ENCODE results near the gene UBE3A. TPM values are rescaled to one million over a fixed set of nuclear protein-coding genes. Genes with fewer than 3 reads are reported as not detected.

Gene UBE3A
- total and polyA plus RNA-seq, 10 of the 15 experiments (the other 5 are each of a cell fraction or from before 2014, with no cell fraction given) = 29.4 to 82.9 (median 58.7) TPM

DNA sequence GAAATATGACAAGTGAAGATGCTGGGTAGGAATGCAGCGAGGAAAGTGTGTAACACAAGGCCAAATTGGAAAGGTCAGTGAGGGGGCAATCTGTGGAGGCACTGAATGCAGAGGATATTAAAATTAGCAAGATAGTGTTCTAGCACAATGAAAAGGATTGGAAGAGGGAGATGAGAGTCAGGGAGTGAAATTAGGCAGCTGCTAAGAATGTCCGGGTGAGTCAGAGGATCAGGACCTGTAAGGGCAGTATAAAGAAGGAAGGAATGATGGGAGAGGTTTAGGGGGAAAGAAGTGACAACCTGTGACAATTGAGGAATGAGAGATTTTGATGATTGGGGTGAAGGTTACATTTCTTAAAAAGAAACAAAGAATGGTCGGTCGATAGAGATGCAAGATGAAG, 103.5 kb downstream of the UBE3A start:
- Histone ChIP-seq H3K9ac (ENCODE audit: control insufficient read depth, insufficient read depth, low read length) (no peak overlapping the region), H3K27ac (ENCODE audit: control insufficient read depth, insufficient read depth) (no peak overlapping the region), H3K4me1 (ENCODE audit: control insufficient read depth, insufficient read depth, low read length) (no peaks in the 10 kb centered on the region), H3K9me3 (replicated peaks; ENCODE audit: control insufficient read depth, insufficient read depth, low read length) (no peaks in the 10 kb centered on the region; the same call in 2 of the 3 replicates), H3K4me3 (no peak overlapping the region), H2AFZ (ENCODE audit: control insufficient read depth, low read depth, low read length) (no peak overlapping the region), H3K36me3 (ENCODE audit: control insufficient read depth in 2 of 2, insufficient read depth in 2 of 2, low read length in 1 of 2) (peaks cover 0 to 19% of the 10 kb centered on the region in 2 experiments; a peak in 1 of 4 replicates), H3K79me2 (ENCODE audit: control insufficient read depth, insufficient read depth, low read length) (no peaks in the 10 kb centered on the region), H3K27me3 (replicated peaks in 1 of 2; ENCODE audit: control insufficient read depth in 2 of 2, insufficient read depth in 2 of 2, low read length in 1 of 2) (no peaks in the 10 kb centered on the region), H4K20me1 (ENCODE audit: control insufficient read depth, insufficient read depth) (no peaks in the 10 kb centered on the region), H3K4me2 (ENCODE audit: control insufficient read depth, insufficient read depth) (no peak overlapping the region)
- no TSS peak for BruUV-seq (replicated peaks)
- WGBS (ENCODE audit: insufficient coverage, insufficient replicate concordance, low lambda C conversion rate, missing lambda C conversion rate) = 97% methylated on average over 4 of the region's 4 CpGs
- in situ Hi-C loops (cut with MboI) = loop anchor here (10.0 kb wide), 1 partner anchor 360 kb away; no protein-coding TSS in a partner anchor
- DNase-seq (ENCODE audit: low read depth, low spot score) (no peak), FAIRE-seq (no peak), ATAC-seq (no peak)
- intact Hi-C loops (cut with micrococcal nuclease; ENCODE audit: unreplicated experiment) = no loop called here
- CTCF ChIA-PET = no interaction called here
- TF ChIP-seq CBX5 (IDR thresholded peaks at IDR 0.05; ENCODE audit: low read depth) (no peak), SMAD5 (IDR thresholded peaks at IDR 0.05; ENCODE audit: low read depth) (no peak), EZH2 (IDR thresholded peaks at IDR 0.05; ENCODE audit: borderline replicate concordance, control insufficient read depth, low read depth, low read length) (no peak), BRCA1 (IDR thresholded peaks at IDR 0.05; ENCODE audit: low read depth, low read length) (no peak), STAT3 (IDR thresholded peaks at IDR 0.05; ENCODE audit: low read depth, low read length) (no peak), SMAD1 (IDR thresholded peaks at IDR 0.05; ENCODE audit: low read depth, partially characterized antibody) (no peak), JUNB (IDR thresholded peaks at IDR 0.05) (no peak), IKZF2 (IDR thresholded peaks at IDR 0.05) (no peak), POLR2AphosphoS5 (IDR thresholded peaks at IDR 0.05; ENCODE audit: low read length) (no peak), NFYA (IDR thresholded peaks at IDR 0.05; ENCODE audit: borderline replicate concordance, low read depth, low read length) (no peak), ZNF24 (IDR thresholded peaks at IDR 0.05) (no peak), RFX5 (IDR thresholded peaks at IDR 0.05; ENCODE audit: low read depth, low read length) (no peak), SUPT20H (IDR thresholded peaks at IDR 0.05; ENCODE audit: borderline replicate concordance, control insufficient read depth, low read depth, low read length) (no peak)
- TF ChIP-seq, protein P1, sequence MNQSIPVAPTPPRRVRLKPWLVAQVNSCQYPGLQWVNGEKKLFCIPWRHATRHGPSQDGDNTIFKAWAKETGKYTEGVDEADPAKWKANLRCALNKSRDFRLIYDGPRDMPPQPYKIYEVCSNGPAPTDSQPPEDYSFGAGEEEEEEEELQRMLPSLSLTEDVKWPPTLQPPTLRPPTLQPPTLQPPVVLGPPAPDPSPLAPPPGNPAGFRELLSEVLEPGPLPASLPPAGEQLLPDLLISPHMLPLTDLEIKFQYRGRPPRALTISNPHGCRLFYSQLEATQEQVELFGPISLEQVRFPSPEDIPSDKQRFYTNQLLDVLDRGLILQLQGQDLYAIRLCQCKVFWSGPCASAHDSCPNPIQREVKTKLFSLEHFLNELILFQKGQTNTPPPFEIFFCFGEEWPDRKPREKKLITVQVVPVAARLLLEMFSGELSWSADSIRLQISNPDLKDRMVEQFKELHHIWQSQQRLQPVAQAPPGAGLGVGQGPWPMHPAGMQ (IDR thresholded peaks at IDR 0.05; ENCODE audit: borderline replicate concordance) = no peak
- TF ChIP-seq, protein P2, sequence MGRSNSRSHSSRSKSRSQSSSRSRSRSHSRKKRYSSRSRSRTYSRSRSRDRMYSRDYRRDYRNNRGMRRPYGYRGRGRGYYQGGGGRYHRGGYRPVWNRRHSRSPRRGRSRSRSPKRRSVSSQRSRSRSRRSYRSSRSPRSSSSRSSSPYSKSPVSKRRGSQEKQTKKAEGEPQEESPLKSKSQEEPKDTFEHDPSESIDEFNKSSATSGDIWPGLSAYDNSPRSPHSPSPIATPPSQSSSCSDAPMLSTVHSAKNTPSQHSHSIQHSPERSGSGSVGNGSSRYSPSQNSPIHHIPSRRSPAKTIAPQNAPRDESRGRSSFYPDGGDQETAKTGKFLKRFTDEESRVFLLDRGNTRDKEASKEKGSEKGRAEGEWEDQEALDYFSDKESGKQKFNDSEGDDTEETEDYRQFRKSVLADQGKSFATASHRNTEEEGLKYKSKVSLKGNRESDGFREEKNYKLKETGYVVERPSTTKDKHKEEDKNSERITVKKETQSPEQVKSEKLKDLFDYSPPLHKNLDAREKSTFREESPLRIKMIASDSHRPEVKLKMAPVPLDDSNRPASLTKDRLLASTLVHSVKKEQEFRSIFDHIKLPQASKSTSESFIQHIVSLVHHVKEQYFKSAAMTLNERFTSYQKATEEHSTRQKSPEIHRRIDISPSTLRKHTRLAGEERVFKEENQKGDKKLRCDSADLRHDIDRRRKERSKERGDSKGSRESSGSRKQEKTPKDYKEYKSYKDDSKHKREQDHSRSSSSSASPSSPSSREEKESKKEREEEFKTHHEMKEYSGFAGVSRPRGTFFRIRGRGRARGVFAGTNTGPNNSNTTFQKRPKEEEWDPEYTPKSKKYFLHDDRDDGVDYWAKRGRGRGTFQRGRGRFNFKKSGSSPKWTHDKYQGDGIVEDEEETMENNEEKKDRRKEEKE (IDR thresholded peaks at IDR 0.05) = no peak
- TF ChIP-seq, protein P3, sequence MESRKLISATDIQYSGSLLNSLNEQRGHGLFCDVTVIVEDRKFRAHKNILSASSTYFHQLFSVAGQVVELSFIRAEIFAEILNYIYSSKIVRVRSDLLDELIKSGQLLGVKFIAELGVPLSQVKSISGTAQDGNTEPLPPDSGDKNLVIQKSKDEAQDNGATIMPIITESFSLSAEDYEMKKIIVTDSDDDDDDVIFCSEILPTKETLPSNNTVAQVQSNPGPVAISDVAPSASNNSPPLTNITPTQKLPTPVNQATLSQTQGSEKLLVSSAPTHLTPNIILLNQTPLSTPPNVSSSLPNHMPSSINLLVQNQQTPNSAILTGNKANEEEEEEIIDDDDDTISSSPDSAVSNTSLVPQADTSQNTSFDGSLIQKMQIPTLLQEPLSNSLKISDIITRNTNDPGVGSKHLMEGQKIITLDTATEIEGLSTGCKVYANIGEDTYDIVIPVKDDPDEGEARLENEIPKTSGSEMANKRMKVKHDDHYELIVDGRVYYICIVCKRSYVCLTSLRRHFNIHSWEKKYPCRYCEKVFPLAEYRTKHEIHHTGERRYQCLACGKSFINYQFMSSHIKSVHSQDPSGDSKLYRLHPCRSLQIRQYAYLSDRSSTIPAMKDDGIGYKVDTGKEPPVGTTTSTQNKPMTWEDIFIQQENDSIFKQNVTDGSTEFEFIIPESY (IDR thresholded peaks at IDR 0.05) = no peak
- TF ChIP-seq, protein P4, sequence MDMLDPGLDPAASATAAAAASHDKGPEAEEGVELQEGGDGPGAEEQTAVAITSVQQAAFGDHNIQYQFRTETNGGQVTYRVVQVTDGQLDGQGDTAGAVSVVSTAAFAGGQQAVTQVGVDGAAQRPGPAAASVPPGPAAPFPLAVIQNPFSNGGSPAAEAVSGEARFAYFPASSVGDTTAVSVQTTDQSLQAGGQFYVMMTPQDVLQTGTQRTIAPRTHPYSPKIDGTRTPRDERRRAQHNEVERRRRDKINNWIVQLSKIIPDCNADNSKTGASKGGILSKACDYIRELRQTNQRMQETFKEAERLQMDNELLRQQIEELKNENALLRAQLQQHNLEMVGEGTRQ (IDR thresholded peaks at IDR 0.05; ENCODE audit: borderline replicate concordance, low read depth, low read length) = no peak
- POLR2A ChIA-PET = no interaction called here
- RAD21 ChIA-PET (ENCODE audit: unreplicated experiment) = no interaction called here
- SMC1A ChIA-PET (ENCODE audit: uncharacterized antibody, unreplicated experiment) = no interaction called here

Measured in GM12878 (cell line).